Left colon (tissue), 2 donors: Measurements from ENCODE around the gene PARG. TPM values are rescaled to one million over a fixed set of nuclear protein-coding genes. Genes with fewer than 3 reads are reported as not detected.
"Not testable (repeated sequence)": the region's sequence is repeated elsewhere in the genome, so short reads cannot be mapped to it uniquely, and the experiment has no call there.

Experiments
- ATAC-seq: fragments of 200-7000 bp; cut with Tn5 transposase; one replicate; pipeline ENCODE4 v1.9.1; 2020; ENCODE audit warnings: mild to moderate bottlenecking, moderate library complexity
- DNase-seq, 2 donors: peaks; one replicate each; pipeline ENCODE4 v3.0.0-alpha.2; 2020
- intact Hi-C, 2 donors: fragments of 100-400 bp; cut with DNase I in 1 of 2; cut with micrococcal nuclease in 1 of 2; formaldehyde crosslinking; loops; one replicate each; pipeline versions ENCODE4 v1.11.2 to v1.14.0; 2022; cut with DNase I, micrococcal nuclease
- total RNA-seq, 2 donors: library from RNA; stranded (reverse); fragmentation: NEBNext Ultra II Directional; extraction: Animal tissue kit (Norgen Biotek cat#: 25700); gene quantifications; one replicate each; pipeline ENCODE4 v1.2.1, GENCODE V29; 2021
- donor health status: DM: no; HTN: no; CAD: no.
- donor health status: DM: yes; HTN: yes; CAD: no.

The PARG gene
- total RNA-seq, 2 donors from 2014 or later: 25.5 to 31.6 TPM

- no peak for DNase-seq
- intact Hi-C loops: no loop called here
- peak; percentile 21 for ATAC-seq
These were observed 104.8 kb downstream of the PARG start for GRCh38 chr10:49837051-49837478.

DNA sequence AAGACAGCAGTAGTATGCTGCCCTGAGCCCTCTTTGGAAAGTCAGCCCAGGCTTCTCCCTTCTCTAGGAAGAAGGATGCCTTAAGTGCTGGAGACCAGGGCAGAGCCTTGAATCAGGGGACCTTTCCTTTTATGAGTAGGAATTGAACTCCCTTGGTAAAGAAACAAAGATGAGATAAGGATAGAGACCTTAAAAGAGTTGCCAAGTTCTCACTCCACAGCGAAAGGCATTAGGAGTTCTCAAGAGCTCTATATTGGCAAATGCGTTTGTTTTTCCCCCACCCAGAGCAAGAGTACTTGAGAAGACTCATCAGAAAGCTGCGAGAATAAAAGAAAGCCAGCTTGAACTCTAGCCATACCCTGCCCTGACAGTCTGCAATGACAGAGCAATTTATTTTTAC is 106.9 kb downstream of the PARG start:
- peak; percentile 11 for ATAC-seq
- intact Hi-C loops: no loop called here
- no peak for DNase-seq

- ATAC-seq: no peak
- no peak for DNase-seq
- intact Hi-C loops: no loop called here
These were observed 107.6 kb downstream of the PARG start for GRCh38 chr10:49834201-49834600.

DNA sequence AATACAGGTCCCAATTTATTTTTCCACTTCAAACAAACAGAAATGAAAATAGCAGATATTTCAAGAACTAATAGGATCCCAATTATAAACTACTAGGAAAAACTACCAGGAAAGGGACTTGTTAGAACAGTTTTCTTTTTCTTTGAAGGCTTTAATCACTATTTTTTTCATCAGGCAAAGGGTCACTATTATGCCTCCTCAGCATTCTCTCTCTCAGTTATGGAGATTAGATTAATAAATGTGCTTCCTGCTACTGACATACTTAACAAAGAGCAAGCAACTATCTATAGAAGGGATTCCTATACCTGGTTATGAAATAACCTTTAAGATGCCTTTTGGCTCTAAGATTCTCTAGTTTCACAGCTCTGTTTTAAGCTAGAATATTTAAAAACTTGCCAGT is 108.7 kb downstream of the PARG start:
- ATAC-seq (no peak), DNase-seq (no peak)
- intact Hi-C loops: no loop called here

- intact Hi-C loops: no loop called here
- DNase-seq: no peak
These were observed 110.3 kb downstream of the PARG start for GRCh38 chr10:49831352-49832035.

GRCh38 chr10:49830846-49831245 is 111.0 kb downstream of the PARG start:
- intact Hi-C loops: no loop called here
- DNase-seq: no peak
- ATAC-seq: no peak

More at GRCh38 chr10:49831352-49832035, 110.3 kb downstream of the PARG start:
- ATAC-seq: peak; percentile 85

DNA sequence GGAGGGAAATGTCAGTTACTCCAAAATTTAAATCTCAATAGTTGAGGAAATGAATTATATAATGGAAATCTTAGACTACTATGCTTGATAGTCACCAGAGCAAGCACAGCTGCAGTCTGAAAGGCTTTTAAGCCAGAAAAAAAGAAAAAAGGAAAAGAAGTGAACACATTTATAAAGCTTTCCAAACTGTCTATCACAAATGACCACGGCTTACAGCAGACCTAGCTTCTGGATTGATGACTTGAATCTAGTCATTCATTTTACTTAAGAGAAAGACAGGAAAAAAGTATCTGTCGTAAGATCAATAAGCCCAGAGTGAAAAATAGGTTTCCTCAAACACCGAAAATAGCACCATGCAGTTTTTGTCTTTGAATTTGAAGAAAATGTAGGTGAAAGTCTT is 111.8 kb downstream of the PARG start:
- no peak for ATAC-seq
- intact Hi-C loops: no loop called here

GRCh38 chr10:49827297-49827696 is 114.5 kb downstream of the PARG start:
- DNase-seq (no peak), ATAC-seq (no peak)
- intact Hi-C loops: no loop called here

More for the DNA sequence above, 111.8 kb downstream of the PARG start:
- DNase-seq: no peak

DNA sequence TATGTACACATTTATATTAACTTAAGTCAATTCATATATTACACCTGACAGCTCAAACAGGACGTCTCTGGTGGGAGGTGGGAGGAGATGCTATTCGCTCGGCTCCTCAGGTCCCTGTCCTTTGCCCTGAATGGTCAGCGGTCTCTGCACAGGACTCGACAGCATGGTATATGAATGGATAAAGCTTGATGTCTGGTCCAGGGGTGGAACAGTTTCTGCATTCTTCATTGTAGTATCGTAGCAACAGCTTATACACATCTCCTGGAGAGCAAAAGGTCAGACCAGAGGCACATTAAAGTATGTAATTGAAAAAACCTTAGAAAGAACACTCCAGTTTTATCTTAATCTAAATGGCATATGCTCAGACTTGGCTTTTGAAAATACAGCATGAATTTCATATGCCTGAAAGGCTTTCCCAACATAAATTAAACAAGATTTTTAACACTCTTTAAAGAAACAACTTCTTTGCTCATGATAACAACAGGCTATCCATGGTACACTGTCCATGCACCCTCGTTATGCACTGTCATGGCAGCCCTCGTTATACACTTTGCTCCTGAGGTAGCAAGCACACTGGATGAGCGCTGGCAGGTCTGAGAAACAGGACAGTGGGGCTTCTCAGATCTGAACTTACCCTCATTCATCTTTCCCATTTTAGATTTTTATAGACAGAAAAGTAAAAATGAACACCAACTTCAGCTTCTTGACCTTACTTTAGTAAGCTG is 122.4 kb downstream of the PARG start:
- intact Hi-C loops: no loop called here
- ATAC-seq (no peak), DNase-seq (no peak)

DNA sequence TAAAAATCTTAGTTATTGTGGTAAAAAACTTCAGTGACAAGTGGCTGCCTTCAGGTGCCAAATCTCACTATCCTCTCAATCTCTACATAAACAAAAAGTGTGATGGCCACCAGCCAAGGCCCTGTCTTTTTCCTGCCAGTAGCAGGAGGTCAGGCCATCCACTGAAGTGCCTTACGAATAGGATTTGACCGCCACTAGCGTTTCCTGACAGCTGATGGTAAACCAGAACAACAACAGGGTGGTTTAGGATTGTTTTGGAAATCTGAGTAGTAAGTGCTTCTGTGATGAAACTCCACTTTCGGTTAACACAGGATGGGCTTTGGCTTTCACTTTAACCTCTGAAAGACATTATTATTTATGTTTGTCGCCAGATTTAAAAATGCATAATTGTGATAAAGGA is 124.0 kb downstream of the PARG start:
- DNase-seq (no peak), ATAC-seq (no peak)
- intact Hi-C loops: no loop called here

DNA sequence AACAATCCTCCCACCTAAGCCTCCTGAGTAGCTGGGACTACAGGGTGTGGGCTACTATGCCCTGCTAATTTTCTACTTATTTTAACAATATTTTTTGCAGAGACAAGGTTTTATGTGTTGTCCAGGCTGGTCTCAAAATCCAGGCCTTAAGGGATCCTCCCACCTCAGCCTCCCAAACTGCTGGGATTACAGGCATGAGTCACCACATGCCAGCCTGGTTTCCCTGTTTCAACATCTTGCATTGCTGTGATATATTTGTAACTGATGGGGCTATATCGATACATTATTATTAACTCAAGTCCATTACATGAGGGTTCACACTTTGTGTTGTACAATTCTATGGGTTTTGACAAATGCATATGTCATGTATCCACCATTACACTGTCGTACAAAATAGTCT is 137.8 kb downstream of the PARG start:
- ATAC-seq (no peak), DNase-seq (no peak)
- intact Hi-C loops: no loop called here

GRCh38 chr10:49798275-49798674 is 143.6 kb downstream of the PARG start:
- intact Hi-C loops: no loop called here
- DNase-seq (no peak), ATAC-seq (no peak)

- no peak for ATAC-seq
- DNase-seq: no peak
- intact Hi-C loops: no loop called here
These were observed 150.7 kb downstream of the PARG start for GRCh38 chr10:49791100-49791499.

- DNase-seq (no peak), ATAC-seq (no peak)
- intact Hi-C loops: no loop called here
These were observed 157.1 kb downstream of the PARG start for GRCh38 chr10:49784681-49785080.

GRCh38 chr10:49783645-49784044 is 158.2 kb downstream of the PARG start:
- intact Hi-C loops: no loop called here
- no peak for DNase-seq
- no peak for ATAC-seq

DNA sequence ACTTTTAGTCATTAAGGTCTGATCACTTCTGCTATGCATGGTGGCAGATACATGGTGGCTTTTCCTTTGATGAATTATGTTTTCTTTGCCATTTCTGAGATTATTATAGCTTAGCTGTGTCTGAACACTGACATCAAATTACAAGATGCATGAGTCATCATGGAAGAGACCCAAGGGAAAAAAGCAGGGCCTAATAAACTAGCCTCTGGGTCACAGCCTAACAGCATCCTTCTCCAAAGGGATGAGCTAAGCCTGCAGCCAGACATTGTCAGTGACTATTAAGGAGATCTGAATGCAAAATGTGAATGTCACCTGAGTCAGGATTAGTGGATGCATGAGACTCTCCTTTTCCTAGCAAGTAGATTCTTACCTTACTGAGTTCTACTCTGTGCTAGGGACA is 160.6 kb downstream of the PARG start:
- intact Hi-C loops: no loop called here
- ATAC-seq: no peak
- DNase-seq: no peak

- DNase-seq (no peak), ATAC-seq (no peak)
- intact Hi-C loops: no loop called here
These were observed 163.6 kb downstream of the PARG start for GRCh38 chr10:49778197-49778596.

GRCh38 chr10:49776851-49777250 is 165.0 kb downstream of the PARG start:
- no peak for ATAC-seq

DNA sequence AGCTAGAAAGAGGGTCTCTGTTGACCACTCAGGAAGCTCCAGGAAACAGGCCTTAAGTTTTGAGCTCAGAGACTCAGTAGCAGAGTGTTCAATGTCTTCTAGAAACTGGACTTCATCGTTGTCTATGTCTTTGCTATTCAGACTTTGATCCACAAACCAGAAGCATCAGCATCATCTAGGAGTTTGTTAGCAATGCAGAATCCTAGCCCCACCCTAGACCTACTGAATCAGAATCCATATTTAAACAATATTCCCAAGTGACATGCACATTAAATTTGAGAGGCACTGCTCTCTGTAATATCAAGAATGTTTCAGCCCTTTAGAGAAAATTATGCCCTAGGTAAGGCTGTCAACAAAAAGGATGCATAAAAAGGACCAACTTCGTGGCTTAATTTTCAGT is 166.8 kb downstream of the PARG start:
- no peak for ATAC-seq
- intact Hi-C loops: no loop called here
- no peak for DNase-seq

More at GRCh38 chr10:49776851-49777250, 165.0 kb downstream of the PARG start:
- no peak for DNase-seq
- intact Hi-C loops: no loop called here

- ATAC-seq, intact Hi-C loops, DNase-seq: not testable (repeated sequence)
These were observed 168.9 kb downstream of the PARG start for GRCh38 chr10:49772944-49773343.
